22Rv1 (cell line): ENCODE results near the gene DTD2.
"Not testable (repeated sequence)": the region's sequence is repeated elsewhere in the genome, so short reads cannot be mapped to it uniquely, and the experiment has no call there.

Experiments
- ZFX ChIP-seq: fragments of 450-650 bp; IDR thresholded peaks from 2 replicates; pipeline ENCODE4 v1.6.1; 2017; ENCODE audit warnings: antibody characterized with exemption, borderline replicate concordance
- TF ChIP-seq, protein P1 (sequence below): fragments of 450-650 bp; IDR thresholded peaks from 2 replicates; pipeline ENCODE4 v1.5.1; 2017; ENCODE audit warnings: mild to moderate bottlenecking

DNA sequence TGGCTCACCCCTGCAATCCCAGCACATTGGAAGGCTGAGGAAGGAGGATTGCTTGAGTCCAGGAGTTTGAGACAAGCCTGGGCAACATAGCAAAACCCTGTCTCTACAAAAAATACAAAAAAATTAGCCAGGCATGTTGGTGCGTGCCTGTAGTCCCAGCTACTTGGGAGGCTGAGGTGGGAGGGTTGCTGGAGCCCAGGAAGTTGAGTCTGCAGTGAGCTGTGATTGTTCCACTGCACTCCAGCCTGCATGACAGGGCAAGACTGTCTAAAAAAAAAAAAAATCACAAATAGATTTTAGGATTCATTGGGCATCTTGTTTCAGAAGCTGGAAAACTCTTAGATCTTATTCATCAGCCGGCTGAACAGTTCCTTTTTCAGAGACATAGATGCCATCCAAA, 5.1 kb upstream of the DTD2 start:
- TF ChIP-seq, protein P1, sequence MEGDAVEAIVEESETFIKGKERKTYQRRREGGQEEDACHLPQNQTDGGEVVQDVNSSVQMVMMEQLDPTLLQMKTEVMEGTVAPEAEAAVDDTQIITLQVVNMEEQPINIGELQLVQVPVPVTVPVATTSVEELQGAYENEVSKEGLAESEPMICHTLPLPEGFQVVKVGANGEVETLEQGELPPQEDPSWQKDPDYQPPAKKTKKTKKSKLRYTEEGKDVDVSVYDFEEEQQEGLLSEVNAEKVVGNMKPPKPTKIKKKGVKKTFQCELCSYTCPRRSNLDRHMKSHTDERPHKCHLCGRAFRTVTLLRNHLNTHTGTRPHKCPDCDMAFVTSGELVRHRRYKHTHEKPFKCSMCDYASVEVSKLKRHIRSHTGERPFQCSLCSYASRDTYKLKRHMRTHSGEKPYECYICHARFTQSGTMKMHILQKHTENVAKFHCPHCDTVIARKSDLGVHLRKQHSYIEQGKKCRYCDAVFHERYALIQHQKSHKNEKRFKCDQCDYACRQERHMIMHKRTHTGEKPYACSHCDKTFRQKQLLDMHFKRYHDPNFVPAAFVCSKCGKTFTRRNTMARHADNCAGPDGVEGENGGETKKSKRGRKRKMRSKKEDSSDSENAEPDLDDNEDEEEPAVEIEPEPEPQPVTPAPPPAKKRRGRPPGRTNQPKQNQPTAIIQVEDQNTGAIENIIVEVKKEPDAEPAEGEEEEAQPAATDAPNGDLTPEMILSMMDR = not testable (repeated sequence)
- not testable (repeated sequence) for TF ChIP-seq ZFX
